ENCODE data around the gene CDC42EP3. TPM values are rescaled to one million over a fixed set of nuclear protein-coding genes. Genes with fewer than 3 reads are reported as not detected.

Gene CDC42EP3
- total and polyA plus RNA-seq, 2 experiments from 2014 or later = 19.3 to 33.0 TPM

DNA sequence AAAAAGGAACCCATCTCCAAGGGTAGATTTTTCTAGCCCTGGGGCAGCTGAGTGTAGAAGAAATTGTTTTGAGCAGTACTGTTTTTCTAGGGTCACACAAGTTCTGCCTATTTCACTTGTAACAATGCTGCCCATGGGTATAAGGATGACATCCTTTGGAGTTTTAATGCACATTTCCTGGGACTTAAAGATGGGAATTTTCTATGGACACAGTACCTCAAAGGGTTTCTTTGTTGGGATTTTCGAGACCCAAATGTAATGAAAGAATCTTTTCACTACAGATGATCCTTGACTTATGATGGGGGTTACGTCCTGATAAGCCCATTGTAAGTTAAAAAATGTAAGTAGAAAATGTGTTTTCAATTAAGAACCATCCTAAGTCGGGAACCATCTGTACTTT is 31.8 kb downstream of the CDC42EP3 start:
- no peak overlapping the region for H3K4me3 ChIP-seq
- H4K20me1 ChIP-seq (ENCODE audit: insufficient read depth, poor library complexity, severe bottlenecking) = no peaks in the 10 kb centered on the region
- H3K9me3 ChIP-seq (ENCODE audit: low read depth) = no peaks in the 10 kb centered on the region
- peaks cover 4% of the 10 kb centered on the region for H3K79me2 ChIP-seq
- no peak overlapping the region for H3K4me2 ChIP-seq
- no peak overlapping the region for H2AFZ ChIP-seq
- H3K27ac ChIP-seq = no peak overlapping the region
- TF ChIP-seq EZH2 (IDR thresholded peaks at IDR 0.05; ENCODE audit: borderline replicate concordance) = no peak
- TF ChIP-seq, protein P1, sequence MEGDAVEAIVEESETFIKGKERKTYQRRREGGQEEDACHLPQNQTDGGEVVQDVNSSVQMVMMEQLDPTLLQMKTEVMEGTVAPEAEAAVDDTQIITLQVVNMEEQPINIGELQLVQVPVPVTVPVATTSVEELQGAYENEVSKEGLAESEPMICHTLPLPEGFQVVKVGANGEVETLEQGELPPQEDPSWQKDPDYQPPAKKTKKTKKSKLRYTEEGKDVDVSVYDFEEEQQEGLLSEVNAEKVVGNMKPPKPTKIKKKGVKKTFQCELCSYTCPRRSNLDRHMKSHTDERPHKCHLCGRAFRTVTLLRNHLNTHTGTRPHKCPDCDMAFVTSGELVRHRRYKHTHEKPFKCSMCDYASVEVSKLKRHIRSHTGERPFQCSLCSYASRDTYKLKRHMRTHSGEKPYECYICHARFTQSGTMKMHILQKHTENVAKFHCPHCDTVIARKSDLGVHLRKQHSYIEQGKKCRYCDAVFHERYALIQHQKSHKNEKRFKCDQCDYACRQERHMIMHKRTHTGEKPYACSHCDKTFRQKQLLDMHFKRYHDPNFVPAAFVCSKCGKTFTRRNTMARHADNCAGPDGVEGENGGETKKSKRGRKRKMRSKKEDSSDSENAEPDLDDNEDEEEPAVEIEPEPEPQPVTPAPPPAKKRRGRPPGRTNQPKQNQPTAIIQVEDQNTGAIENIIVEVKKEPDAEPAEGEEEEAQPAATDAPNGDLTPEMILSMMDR (IDR thresholded peaks at IDR 0.05; ENCODE audit: poor library complexity) = no peak
- TF ChIP-seq EZH2phosphoT487 (IDR thresholded peaks at IDR 0.05; ENCODE audit: low read depth, severe bottlenecking, unreplicated experiment) = no peak
- peaks cover 10% of the 10 kb centered on the region for H3K4me1 ChIP-seq (ENCODE audit: insufficient read depth)
- no peaks in the 10 kb centered on the region for H3K9me2 ChIP-seq (replicated peaks; ENCODE audit: insufficient read depth)
- no peaks in the 10 kb centered on the region for H3K36me3 ChIP-seq (replicated peaks; ENCODE audit: insufficient read depth, low read depth)
- no peaks in the 10 kb centered on the region for H3K27me3 ChIP-seq
- DNase-seq (ENCODE audit: low spot score) = no peak
- WGBS (ENCODE audit: low lambda C conversion rate, missing lambda C conversion rate) = 80% methylated on average over 3 of the region's 3 CpGs

DNA sequence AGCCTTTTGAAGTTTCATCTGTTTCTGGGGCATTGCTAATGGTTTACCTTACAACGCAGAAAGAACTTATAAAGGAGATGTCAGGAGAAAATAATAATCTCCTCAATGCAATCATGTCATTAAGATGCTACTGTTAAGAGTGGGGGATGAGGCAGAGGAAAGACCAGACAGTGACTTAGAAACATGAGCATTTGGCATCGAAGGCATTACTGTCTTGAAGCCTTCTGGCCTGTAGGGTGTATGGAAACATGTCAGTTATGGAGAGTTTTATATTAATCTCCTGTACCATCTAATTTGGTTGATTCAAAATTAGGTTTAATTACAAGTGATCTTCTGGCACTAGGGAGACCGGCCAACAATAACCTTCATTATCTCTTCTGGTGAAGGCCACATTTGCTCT is 32.5 kb downstream of the CDC42EP3 start:
- Histone ChIP-seq H3K27me3 (no peaks in the 10 kb centered on the region), H3K4me3 (no peak overlapping the region)
- no peak for DNase-seq (ENCODE audit: low spot score)

DNA sequence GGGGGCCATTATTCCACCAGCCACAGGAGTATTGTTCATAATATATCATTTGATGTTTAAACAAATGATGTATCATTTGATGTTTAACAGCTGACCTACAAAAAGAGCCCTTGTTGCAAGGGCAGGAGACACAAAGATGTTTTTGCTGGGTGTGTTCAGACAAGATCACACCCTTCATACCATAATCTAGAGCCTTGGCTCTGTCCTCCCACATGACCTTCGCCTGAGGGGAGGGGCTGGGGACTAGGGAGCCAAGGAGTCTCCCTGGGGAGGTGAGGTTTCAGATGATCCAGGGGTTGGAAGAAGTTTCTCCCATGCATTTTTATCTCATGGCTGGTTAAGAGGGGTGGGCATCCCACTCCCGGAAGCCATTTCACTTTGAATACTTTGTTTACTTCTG is 33.5 kb downstream of the CDC42EP3 start:
- Histone ChIP-seq H3K4me3 (no peak overlapping the region), H3K9me3 (ENCODE audit: low read depth) (no peaks in the 10 kb centered on the region), H3K4me1 (ENCODE audit: insufficient read depth) (peaks cover 7% of the 10 kb centered on the region), H3K4me2 (no peak overlapping the region), H3K79me2 (no peaks in the 10 kb centered on the region), H3K27me3 (no peaks in the 10 kb centered on the region), H3K27ac (no peak overlapping the region), H3K9me2 (replicated peaks; ENCODE audit: insufficient read depth) (no peaks in the 10 kb centered on the region), H3K36me3 (replicated peaks; ENCODE audit: insufficient read depth, low read depth) (no peaks in the 10 kb centered on the region), H4K20me1 (ENCODE audit: insufficient read depth, poor library complexity, severe bottlenecking) (no peaks in the 10 kb centered on the region), H2AFZ (no peak overlapping the region)
- 82% methylated on average over 2 of the region's 2 CpGs for WGBS (ENCODE audit: low lambda C conversion rate, missing lambda C conversion rate)
- TF ChIP-seq EZH2 (IDR thresholded peaks at IDR 0.05; ENCODE audit: borderline replicate concordance) (no peak), EZH2phosphoT487 (IDR thresholded peaks at IDR 0.05; ENCODE audit: low read depth, severe bottlenecking, unreplicated experiment) (no peak)
- TF ChIP-seq, protein P1 (IDR thresholded peaks at IDR 0.05; ENCODE audit: poor library complexity) = no peak
- DNase-seq (ENCODE audit: low spot score) = no peak

More for the DNA sequence above, 32.5 kb downstream of the CDC42EP3 start:
- no peak overlapping the region for H2AFZ ChIP-seq
- no peaks in the 10 kb centered on the region for H4K20me1 ChIP-seq (ENCODE audit: insufficient read depth, poor library complexity, severe bottlenecking)
- TF ChIP-seq EZH2phosphoT487 (IDR thresholded peaks at IDR 0.05; ENCODE audit: low read depth, severe bottlenecking, unreplicated experiment) (no peak), EZH2 (IDR thresholded peaks at IDR 0.05; ENCODE audit: borderline replicate concordance) (no peak)
- H3K9me3 ChIP-seq (ENCODE audit: low read depth) = no peaks in the 10 kb centered on the region
- no peak overlapping the region for H3K27ac ChIP-seq
- WGBS (ENCODE audit: low lambda C conversion rate, missing lambda C conversion rate) = 94% methylated on average over 3 of the region's 3 CpGs
- no peaks in the 10 kb centered on the region for H3K36me3 ChIP-seq (replicated peaks; ENCODE audit: insufficient read depth, low read depth)
- H3K79me2 ChIP-seq = no peaks in the 10 kb centered on the region
- H3K4me1 ChIP-seq (ENCODE audit: insufficient read depth) = peaks cover 10% of the 10 kb centered on the region
- no peaks in the 10 kb centered on the region for H3K9me2 ChIP-seq (replicated peaks; ENCODE audit: insufficient read depth)
- no peak overlapping the region for H3K4me2 ChIP-seq

DNA sequence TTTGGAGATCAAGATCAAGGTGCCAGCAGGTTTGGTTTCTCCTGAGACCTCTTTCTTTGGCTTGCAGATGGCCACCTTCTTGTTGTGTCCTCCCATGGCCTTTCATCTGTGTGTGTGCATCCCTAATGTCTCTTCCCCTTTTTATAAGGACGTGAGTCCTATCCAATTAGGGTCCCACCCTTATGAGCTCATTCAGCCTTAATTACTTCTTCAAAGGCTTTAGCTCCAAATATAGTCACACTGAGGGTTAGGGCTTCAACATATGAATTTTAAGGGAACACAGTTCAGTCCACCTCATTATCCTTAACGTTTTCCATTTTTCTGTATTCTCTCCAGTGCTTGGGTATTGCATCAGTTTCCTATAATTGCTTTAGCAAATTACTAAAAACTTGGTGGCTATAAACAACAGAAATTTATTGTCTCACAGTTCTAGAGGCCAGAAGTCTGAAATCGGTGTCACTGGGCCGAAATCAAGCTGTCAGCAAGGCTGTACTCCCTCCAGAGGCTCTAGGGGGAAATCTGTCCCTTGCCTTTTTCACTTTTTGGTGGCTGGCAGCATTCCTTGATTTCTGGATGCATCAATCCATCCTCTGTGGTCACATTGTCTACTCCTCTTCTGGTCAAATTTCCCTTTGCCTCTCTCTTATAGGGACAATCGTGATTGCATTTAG is 34.1 kb downstream of the CDC42EP3 start:
- no peak for DNase-seq (ENCODE audit: low spot score)
- no peak overlapping the region for H2AFZ ChIP-seq
- no peak overlapping the region for H3K4me3 ChIP-seq
- no peak overlapping the region for H3K4me2 ChIP-seq
- no peaks in the 10 kb centered on the region for H3K9me2 ChIP-seq (replicated peaks; ENCODE audit: insufficient read depth)
- TF ChIP-seq EZH2phosphoT487 (IDR thresholded peaks at IDR 0.05; ENCODE audit: low read depth, severe bottlenecking, unreplicated experiment) (no peak), EZH2 (IDR thresholded peaks at IDR 0.05; ENCODE audit: borderline replicate concordance) (no peak)
- TF ChIP-seq, protein P1 (IDR thresholded peaks at IDR 0.05; ENCODE audit: poor library complexity) = no peak
- H4K20me1 ChIP-seq (ENCODE audit: insufficient read depth, poor library complexity, severe bottlenecking) = no peaks in the 10 kb centered on the region
- H3K9me3 ChIP-seq (ENCODE audit: low read depth) = no peaks in the 10 kb centered on the region
- no peaks in the 10 kb centered on the region for H3K79me2 ChIP-seq
- no peak overlapping the region for H3K27ac ChIP-seq
- no peaks in the 10 kb centered on the region for H3K27me3 ChIP-seq
- WGBS (ENCODE audit: low lambda C conversion rate, missing lambda C conversion rate) = 81% methylated on average over 5 of the region's 5 CpGs
- no peaks in the 10 kb centered on the region for H3K36me3 ChIP-seq (replicated peaks; ENCODE audit: insufficient read depth, low read depth)
- H3K4me1 ChIP-seq (ENCODE audit: insufficient read depth) = peaks cover 3% of the 10 kb centered on the region

Data from hepatocyte (in vitro differentiated cells).